ENCODE data around the gene PAK5. TPM values are rescaled to one million over a fixed set of nuclear protein-coding genes. Genes with fewer than 3 reads are reported as not detected.

PAK5 gene
- total RNA-seq, 1 experiment from 2014 or later = not detected

DNA sequence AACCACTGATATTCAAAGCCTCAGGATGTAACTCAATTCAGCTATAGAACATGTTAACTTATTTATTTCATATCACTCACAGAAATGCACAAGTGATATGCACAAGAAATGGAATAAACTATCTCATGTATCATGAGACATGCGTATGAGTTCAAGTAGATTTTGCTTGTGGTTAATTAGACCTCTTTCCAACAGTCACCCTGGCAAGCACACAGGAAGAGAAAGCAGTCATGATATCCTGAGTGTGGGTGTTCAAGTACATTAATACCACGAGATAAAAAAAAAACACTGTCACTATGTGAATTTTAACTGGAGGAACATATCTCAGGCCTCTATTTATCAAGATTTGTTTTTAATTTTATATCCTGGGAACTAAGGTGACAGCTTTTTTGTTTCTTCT, 260.3 kb downstream of the PAK5 start:
- Histone ChIP-seq H3K4me3 (ENCODE audit: low read depth in 2 of 2, low read length in 2 of 2) (no peak overlapping the region), H3K9me3 (ENCODE audit: control insufficient read depth, insufficient read depth, low read depth, low read length) (no peaks in the 10 kb centered on the region), H3K27ac (ENCODE audit: low read length) (no peak overlapping the region), H3K27me3 (ENCODE audit: control insufficient read depth, insufficient read depth, low read length) (no peaks in the 10 kb centered on the region), H3K36me3 (ENCODE audit: control insufficient read depth, insufficient read depth, low read length) (no peaks in the 10 kb centered on the region), H3K4me1 (ENCODE audit: control insufficient read depth, insufficient read depth, low read length) (no peaks in the 10 kb centered on the region)
- POLR2A ChIA-PET = no interaction called here
- CTCF ChIA-PET = no interaction called here
- DNase-seq (ENCODE audit: low read depth, low spot score) = no peak
- no peak for ATAC-seq
- intact Hi-C loops (cut with micrococcal nuclease; ENCODE audit: unreplicated experiment) (no loop called here), in situ Hi-C loops (cut with HindIII; ENCODE audit: low pct_unique_long_range_greater_than_20kb, low sequenced_read_pairs) (no loop called here)
- TF ChIP-seq SIN3A (IDR thresholded peaks at IDR 0.05; ENCODE audit: borderline replicate concordance, insufficient read depth, low read depth, low read length) = no peak
- no peak for TF ChIP-seq TCF7L2 (IDR thresholded peaks at IDR 0.05; ENCODE audit: low read depth, low read length)
- TF ChIP-seq, protein P1, sequence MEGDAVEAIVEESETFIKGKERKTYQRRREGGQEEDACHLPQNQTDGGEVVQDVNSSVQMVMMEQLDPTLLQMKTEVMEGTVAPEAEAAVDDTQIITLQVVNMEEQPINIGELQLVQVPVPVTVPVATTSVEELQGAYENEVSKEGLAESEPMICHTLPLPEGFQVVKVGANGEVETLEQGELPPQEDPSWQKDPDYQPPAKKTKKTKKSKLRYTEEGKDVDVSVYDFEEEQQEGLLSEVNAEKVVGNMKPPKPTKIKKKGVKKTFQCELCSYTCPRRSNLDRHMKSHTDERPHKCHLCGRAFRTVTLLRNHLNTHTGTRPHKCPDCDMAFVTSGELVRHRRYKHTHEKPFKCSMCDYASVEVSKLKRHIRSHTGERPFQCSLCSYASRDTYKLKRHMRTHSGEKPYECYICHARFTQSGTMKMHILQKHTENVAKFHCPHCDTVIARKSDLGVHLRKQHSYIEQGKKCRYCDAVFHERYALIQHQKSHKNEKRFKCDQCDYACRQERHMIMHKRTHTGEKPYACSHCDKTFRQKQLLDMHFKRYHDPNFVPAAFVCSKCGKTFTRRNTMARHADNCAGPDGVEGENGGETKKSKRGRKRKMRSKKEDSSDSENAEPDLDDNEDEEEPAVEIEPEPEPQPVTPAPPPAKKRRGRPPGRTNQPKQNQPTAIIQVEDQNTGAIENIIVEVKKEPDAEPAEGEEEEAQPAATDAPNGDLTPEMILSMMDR (IDR thresholded peaks at IDR 0.05) = no peak
- no peak for TF ChIP-seq POLR2AphosphoS5 (IDR thresholded peaks at IDR 0.05; ENCODE audit: low read depth, low read length)
- TF ChIP-seq, protein P2, sequence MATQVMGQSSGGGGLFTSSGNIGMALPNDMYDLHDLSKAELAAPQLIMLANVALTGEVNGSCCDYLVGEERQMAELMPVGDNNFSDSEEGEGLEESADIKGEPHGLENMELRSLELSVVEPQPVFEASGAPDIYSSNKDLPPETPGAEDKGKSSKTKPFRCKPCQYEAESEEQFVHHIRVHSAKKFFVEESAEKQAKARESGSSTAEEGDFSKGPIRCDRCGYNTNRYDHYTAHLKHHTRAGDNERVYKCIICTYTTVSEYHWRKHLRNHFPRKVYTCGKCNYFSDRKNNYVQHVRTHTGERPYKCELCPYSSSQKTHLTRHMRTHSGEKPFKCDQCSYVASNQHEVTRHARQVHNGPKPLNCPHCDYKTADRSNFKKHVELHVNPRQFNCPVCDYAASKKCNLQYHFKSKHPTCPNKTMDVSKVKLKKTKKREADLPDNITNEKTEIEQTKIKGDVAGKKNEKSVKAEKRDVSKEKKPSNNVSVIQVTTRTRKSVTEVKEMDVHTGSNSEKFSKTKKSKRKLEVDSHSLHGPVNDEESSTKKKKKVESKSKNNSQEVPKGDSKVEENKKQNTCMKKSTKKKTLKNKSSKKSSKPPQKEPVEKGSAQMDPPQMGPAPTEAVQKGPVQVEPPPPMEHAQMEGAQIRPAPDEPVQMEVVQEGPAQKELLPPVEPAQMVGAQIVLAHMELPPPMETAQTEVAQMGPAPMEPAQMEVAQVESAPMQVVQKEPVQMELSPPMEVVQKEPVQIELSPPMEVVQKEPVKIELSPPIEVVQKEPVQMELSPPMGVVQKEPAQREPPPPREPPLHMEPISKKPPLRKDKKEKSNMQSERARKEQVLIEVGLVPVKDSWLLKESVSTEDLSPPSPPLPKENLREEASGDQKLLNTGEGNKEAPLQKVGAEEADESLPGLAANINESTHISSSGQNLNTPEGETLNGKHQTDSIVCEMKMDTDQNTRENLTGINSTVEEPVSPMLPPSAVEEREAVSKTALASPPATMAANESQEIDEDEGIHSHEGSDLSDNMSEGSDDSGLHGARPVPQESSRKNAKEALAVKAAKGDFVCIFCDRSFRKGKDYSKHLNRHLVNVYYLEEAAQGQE (IDR thresholded peaks at IDR 0.05; ENCODE audit: insufficient read depth in 1 of 2, low read depth in 2 of 2, low read length in 1 of 2) = no peak
- no TSS peak for BruUV-seq (replicated peaks)

DNA sequence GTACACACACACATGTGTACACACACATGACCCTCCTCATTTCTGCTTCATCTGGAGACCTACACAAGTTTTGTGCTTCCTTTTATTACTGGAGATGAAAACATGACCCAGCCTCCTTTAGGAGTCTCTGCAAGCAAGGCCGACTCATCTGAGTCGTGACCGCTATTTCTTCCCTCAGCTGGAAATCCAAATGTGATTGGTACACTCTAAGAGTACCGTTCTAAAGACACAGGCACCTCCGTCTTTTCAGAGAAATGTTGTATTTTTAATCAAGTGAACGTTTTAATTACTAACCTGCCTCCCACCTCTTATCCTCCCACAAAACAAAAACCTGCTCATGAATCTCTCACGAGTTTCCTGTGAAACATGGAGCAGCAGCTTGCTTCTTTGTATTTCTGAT, 261.5 kb downstream of the PAK5 start:
- CTCF ChIA-PET = no interaction called here
- TF ChIP-seq, protein P2 (IDR thresholded peaks at IDR 0.05; ENCODE audit: insufficient read depth in 1 of 2, low read depth in 2 of 2, low read length in 1 of 2) = no peak
- POLR2A ChIA-PET = no interaction called here
- Histone ChIP-seq H3K4me1 (ENCODE audit: control insufficient read depth, insufficient read depth, low read length) (no peaks in the 10 kb centered on the region), H3K27me3 (ENCODE audit: control insufficient read depth, insufficient read depth, low read length) (no peaks in the 10 kb centered on the region), H3K36me3 (ENCODE audit: control insufficient read depth, insufficient read depth, low read length) (no peaks in the 10 kb centered on the region), H3K27ac (ENCODE audit: low read length) (no peak overlapping the region), H3K4me3 (ENCODE audit: low read depth in 2 of 2, low read length in 2 of 2) (no peak overlapping the region), H3K9me3 (ENCODE audit: control insufficient read depth, insufficient read depth, low read depth, low read length) (no peaks in the 10 kb centered on the region)
- ATAC-seq = no peak
- BruUV-seq (replicated peaks) = no TSS peak
- in situ Hi-C loops (cut with HindIII; ENCODE audit: low pct_unique_long_range_greater_than_20kb, low sequenced_read_pairs) (no loop called here), intact Hi-C loops (cut with micrococcal nuclease; ENCODE audit: unreplicated experiment) (no loop called here)
- no peak for DNase-seq (ENCODE audit: low read depth, low spot score)

Data from Panc1 (cell line).